Neural cell (in vitro differentiated cells): ENCODE results near the gene BCL3.

Source experiments
- EP300 ChIP-seq: fragments of 450-650 bp; conservative IDR thresholded peaks from 2 replicates; pipeline ENCODE4 v1.6.1; 2014; ENCODE audit warnings: antibody characterized with exemption, mild to moderate bottlenecking, moderate library complexity; ENCODE audit not compliant: poor library complexity, severe bottlenecking
- EZH2 ChIP-seq: fragments of 200-600, 300-800 bp; shearing (Covaris generic), sonication (generic); IDR thresholded peaks from 2 replicates; pipeline ENCODE4 v1.6.1; 2014; ENCODE audit warnings: antibody characterized with exemption, low read length, borderline replicate concordance, mild to moderate bottlenecking; ENCODE audit not compliant: insufficient read depth, poor library complexity, severe bottlenecking
- POLR2AphosphoS5 ChIP-seq: IDR thresholded peaks from 2 replicates; pipeline ENCODE4 v1.6.1; 2012
- SMC3 ChIP-seq: fragments of 450-650 bp; conservative IDR thresholded peaks from 2 replicates; pipeline ENCODE4 v1.6.1; 2014; ENCODE audit warnings: antibody characterized with exemption, mild to moderate bottlenecking, moderate library complexity; ENCODE audit not compliant: poor library complexity
- TAF1 ChIP-seq: IDR thresholded peaks from 2 replicates; pipeline ENCODE4 v1.6.1; 2012; ENCODE audit warnings: low read depth
- TF ChIP-seq, protein P1 (sequence below): fragments of 450-650 bp; IDR thresholded peaks from 2 replicates; pipeline ENCODE4 v1.5.1; 2014; ENCODE audit warnings: antibody characterized with exemption, mild to moderate bottlenecking, moderate library complexity; ENCODE audit not compliant: poor library complexity, severe bottlenecking
- TF ChIP-seq, protein P2 (sequence below): IDR thresholded peaks from 2 replicates; pipeline ENCODE4 v1.6.1; 2012; ENCODE audit warnings: borderline replicate concordance

- no peak for TF ChIP-seq TAF1
- TF ChIP-seq, protein P1, sequence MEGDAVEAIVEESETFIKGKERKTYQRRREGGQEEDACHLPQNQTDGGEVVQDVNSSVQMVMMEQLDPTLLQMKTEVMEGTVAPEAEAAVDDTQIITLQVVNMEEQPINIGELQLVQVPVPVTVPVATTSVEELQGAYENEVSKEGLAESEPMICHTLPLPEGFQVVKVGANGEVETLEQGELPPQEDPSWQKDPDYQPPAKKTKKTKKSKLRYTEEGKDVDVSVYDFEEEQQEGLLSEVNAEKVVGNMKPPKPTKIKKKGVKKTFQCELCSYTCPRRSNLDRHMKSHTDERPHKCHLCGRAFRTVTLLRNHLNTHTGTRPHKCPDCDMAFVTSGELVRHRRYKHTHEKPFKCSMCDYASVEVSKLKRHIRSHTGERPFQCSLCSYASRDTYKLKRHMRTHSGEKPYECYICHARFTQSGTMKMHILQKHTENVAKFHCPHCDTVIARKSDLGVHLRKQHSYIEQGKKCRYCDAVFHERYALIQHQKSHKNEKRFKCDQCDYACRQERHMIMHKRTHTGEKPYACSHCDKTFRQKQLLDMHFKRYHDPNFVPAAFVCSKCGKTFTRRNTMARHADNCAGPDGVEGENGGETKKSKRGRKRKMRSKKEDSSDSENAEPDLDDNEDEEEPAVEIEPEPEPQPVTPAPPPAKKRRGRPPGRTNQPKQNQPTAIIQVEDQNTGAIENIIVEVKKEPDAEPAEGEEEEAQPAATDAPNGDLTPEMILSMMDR, result peak; percentile 76
- TF ChIP-seq EZH2, result no peak
- TF ChIP-seq EP300, result no peak
- TF ChIP-seq POLR2AphosphoS5, result no peak
- TF ChIP-seq SMC3, result peak; percentile 72
- TF ChIP-seq, protein P2, sequence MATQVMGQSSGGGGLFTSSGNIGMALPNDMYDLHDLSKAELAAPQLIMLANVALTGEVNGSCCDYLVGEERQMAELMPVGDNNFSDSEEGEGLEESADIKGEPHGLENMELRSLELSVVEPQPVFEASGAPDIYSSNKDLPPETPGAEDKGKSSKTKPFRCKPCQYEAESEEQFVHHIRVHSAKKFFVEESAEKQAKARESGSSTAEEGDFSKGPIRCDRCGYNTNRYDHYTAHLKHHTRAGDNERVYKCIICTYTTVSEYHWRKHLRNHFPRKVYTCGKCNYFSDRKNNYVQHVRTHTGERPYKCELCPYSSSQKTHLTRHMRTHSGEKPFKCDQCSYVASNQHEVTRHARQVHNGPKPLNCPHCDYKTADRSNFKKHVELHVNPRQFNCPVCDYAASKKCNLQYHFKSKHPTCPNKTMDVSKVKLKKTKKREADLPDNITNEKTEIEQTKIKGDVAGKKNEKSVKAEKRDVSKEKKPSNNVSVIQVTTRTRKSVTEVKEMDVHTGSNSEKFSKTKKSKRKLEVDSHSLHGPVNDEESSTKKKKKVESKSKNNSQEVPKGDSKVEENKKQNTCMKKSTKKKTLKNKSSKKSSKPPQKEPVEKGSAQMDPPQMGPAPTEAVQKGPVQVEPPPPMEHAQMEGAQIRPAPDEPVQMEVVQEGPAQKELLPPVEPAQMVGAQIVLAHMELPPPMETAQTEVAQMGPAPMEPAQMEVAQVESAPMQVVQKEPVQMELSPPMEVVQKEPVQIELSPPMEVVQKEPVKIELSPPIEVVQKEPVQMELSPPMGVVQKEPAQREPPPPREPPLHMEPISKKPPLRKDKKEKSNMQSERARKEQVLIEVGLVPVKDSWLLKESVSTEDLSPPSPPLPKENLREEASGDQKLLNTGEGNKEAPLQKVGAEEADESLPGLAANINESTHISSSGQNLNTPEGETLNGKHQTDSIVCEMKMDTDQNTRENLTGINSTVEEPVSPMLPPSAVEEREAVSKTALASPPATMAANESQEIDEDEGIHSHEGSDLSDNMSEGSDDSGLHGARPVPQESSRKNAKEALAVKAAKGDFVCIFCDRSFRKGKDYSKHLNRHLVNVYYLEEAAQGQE, result no peak
Measured at GRCh38 chr19:44800461-44800860, 52.0 kb downstream of the BCL3 start.
